Measurements from ENCODE around the gene PCDHGC3. TPM values are rescaled to one million over a fixed set of nuclear protein-coding genes. Genes with fewer than 3 reads are reported as not detected.

Gene PCDHGC3
- total RNA-seq, 4 donors from 2014 or later, result 40.4 to 77.7 (median 56.3) TPM

GRCh38 chr5:141478321-141478945, 2.7 kb downstream of the PCDHGC3 start:
- Histone ChIP-seq H3K27me3 (no peaks in the 10 kb centered on the region), H3K36me3 (no peaks in the 10 kb centered on the region), H3K27ac (no peak overlapping the region), H3K4me1 (peaks cover 3 to 62% (median 26%) of the 10 kb centered on the region in 4 donors), H3K9me3 (no peaks in the 10 kb centered on the region), H3K4me3 (peak overlapping the region in 2 of 4 donors; percentile 3 to 60)
- TF ChIP-seq POLR2A (IDR thresholded peaks at IDR 0.05), result no peak
- DNase-seq (ENCODE audit: low spot score in 2 of 2), result no peak
- 52 to 56% methylated on average over 20 of the region's 20 CpGs for WGBS, 2 donors

GRCh38 chr5:141479776-141480175, 4.0 kb downstream of the PCDHGC3 start:
- Histone ChIP-seq H3K9me3 (no peaks in the 10 kb centered on the region), H3K36me3 (no peaks in the 10 kb centered on the region), H3K4me3 (no peak overlapping the region), H3K4me1 (peaks cover 3 to 73% (median 28%) of the 10 kb centered on the region in 4 donors), H3K27ac (no peak overlapping the region), H3K27me3 (no peaks in the 10 kb centered on the region)
- DNase-seq (ENCODE audit: low spot score in 2 of 2), result no peak
- TF ChIP-seq POLR2A (IDR thresholded peaks at IDR 0.05) (no peak), EP300 (IDR thresholded peaks at IDR 0.05) (no peak), CTCF (IDR thresholded peaks at IDR 0.05) (no peak)

GRCh38 chr5:141483902-141484301, 8.1 kb downstream of the PCDHGC3 start:
- H3K4me1 ChIP-seq, result peaks cover 0 to 57% (median 13%) of the 10 kb centered on the region in 4 donors
- 77 to 84% methylated on average over 3 of the region's 3 CpGs for WGBS, 2 donors

GRCh38 chr5:141484310-141484640, 8.5 kb downstream of the PCDHGC3 start:
- no peak for DNase-seq (ENCODE audit: low spot score in 2 of 2)
- H3K9me3 ChIP-seq, result no peaks in the 10 kb centered on the region
- TF ChIP-seq EP300 (IDR thresholded peaks at IDR 0.05), result no peak
- TF ChIP-seq POLR2A (IDR thresholded peaks at IDR 0.05), result no peak
- TF ChIP-seq CTCF (IDR thresholded peaks at IDR 0.05), result no peak
- H3K4me3 ChIP-seq, result peak overlapping the region in 2 of 4 donors; percentile 22 to 36
- no peak overlapping the region for H3K27ac ChIP-seq
- no peaks in the 10 kb centered on the region for H3K27me3 ChIP-seq
- peaks cover 0 to 27% (median 0%) of the 10 kb centered on the region in 3 donors for H3K36me3 ChIP-seq
- WGBS, 2 donors, result 42 to 44% methylated on average over 4 of the region's 4 CpGs
- H3K4me1 ChIP-seq, result peaks cover 0 to 53% (median 12%) of the 10 kb centered on the region in 4 donors

More at GRCh38 chr5:141483902-141484301, 8.1 kb downstream of the PCDHGC3 start:
- DNase-seq (ENCODE audit: low spot score in 2 of 2), result no peak
- Histone ChIP-seq H3K4me3 (no peak overlapping the region), H3K9me3 (no peaks in the 10 kb centered on the region), H3K27me3 (no peaks in the 10 kb centered on the region), H3K36me3 (peaks cover 0 to 24% (median 0%) of the 10 kb centered on the region in 3 donors), H3K27ac (no peak overlapping the region)
- TF ChIP-seq POLR2A (IDR thresholded peaks at IDR 0.05) (no peak), CTCF (IDR thresholded peaks at IDR 0.05) (no peak), EP300 (IDR thresholded peaks at IDR 0.05) (no peak)

GRCh38 chr5:141484641-141485311, 9.0 kb downstream of the PCDHGC3 start, which contains the start of gene PCDHGC4:
TSS of gene PCDHGC4 (plus strand) at chr5:141485030. CDS start at chr5:141485174, 144 bp downstream.
- no peak for DNase-seq (ENCODE audit: low spot score in 2 of 2)
- WGBS, 2 donors, result 21 to 23% methylated on average over 38 to 39 of the region's 39 CpGs
- no peaks in the 10 kb centered on the region for H3K27me3 ChIP-seq
- TF ChIP-seq CTCF (IDR thresholded peaks at IDR 0.05), result no peak
- no peak for TF ChIP-seq EP300 (IDR thresholded peaks at IDR 0.05)
- no peak for TF ChIP-seq POLR2A (IDR thresholded peaks at IDR 0.05)
- H3K36me3 ChIP-seq, result peaks cover 0 to 32% (median 0%) of the 10 kb centered on the region in 3 donors
- peaks cover 0 to 48% (median 9%) of the 10 kb centered on the region in 4 donors for H3K4me1 ChIP-seq
- no peak within 1 kb of the TSS for H3K27ac ChIP-seq
- H3K9me3 ChIP-seq, result no peaks in the 10 kb centered on the region
- peak within 1 kb of the TSS in 2 of 4 donors; percentile 22 to 36 for H3K4me3 ChIP-seq

Data from tibial nerve (tissue), 4 donors.